ENCODE measurements around the gene DCAF17.

Gene DCAF17, protein sequence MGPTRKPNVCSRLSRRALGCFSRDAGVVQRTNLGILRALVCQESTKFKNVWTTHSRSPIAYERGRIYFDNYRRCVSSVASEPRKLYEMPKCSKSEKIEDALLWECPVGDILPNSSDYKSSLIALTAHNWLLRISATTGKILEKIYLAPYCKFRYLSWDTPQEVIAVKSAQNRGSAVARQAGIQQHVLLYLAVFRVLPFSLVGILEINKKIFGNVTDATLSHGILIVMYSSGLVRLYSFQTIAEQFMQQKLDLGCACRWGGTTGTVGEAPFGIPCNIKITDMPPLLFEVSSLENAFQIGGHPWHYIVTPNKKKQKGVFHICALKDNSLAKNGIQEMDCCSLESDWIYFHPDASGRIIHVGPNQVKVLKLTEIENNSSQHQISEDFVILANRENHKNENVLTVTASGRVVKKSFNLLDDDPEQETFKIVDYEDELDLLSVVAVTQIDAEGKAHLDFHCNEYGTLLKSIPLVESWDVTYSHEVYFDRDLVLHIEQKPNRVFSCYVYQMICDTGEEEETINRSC

DNA sequence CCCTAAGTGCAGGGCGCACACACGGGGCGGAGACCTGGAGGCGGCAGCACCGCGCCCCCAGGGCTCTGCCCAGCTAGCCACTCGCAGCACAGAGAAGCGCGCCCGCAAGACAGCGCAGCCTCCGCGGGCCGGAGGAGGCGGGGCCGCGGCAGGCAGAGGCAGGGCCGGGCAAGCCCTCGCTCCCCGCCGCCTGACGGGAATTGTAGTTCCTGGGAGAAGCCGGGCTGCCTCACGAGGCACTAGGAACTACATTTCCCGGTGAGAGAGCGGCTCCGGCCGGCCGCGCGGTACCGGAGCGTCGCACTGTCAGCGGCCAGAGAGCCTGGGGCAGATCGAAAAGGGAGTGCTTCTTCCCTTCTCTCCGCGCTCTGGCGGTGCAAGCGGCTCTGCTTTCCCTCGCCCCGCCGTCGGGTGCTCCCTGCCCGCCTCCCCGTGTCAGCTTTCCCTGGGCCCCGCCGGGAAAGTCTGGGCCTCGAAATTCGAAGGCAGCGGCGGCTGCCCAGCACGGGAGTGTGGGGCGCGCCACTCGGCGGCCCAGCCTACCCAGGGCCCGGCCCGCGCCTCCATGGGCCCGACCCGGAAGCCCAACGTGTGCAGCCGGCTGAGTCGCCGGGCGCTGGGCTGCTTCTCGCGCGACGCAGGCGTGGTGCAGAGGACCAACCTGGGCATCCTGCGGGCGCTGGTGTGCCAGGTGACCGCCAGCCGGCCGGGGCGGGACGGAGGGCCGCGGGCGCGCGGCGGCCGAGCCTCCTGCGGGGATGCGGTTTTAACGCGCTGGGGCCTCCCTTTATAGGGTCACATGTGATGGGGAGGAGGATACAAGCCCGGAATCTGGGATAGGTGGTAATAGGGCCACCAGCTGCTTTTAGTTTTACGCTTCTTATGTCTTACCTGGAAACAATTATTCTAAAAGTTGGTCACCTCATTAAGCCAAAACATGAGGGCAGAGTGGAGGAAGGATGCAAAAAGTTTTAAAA, at the start of gene DCAF17:
Gene DCAF17 (plus strand): TSS at position 214 of the 977 bp plus-strand sequence. CDS start 352 bp downstream, at position 566.
- peak; percentile 96 for DNase-seq (ENCODE audit: low read depth)
- TF ChIP-seq, protein P1, sequence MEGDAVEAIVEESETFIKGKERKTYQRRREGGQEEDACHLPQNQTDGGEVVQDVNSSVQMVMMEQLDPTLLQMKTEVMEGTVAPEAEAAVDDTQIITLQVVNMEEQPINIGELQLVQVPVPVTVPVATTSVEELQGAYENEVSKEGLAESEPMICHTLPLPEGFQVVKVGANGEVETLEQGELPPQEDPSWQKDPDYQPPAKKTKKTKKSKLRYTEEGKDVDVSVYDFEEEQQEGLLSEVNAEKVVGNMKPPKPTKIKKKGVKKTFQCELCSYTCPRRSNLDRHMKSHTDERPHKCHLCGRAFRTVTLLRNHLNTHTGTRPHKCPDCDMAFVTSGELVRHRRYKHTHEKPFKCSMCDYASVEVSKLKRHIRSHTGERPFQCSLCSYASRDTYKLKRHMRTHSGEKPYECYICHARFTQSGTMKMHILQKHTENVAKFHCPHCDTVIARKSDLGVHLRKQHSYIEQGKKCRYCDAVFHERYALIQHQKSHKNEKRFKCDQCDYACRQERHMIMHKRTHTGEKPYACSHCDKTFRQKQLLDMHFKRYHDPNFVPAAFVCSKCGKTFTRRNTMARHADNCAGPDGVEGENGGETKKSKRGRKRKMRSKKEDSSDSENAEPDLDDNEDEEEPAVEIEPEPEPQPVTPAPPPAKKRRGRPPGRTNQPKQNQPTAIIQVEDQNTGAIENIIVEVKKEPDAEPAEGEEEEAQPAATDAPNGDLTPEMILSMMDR (IDR thresholded peaks at IDR 0.05; ENCODE audit: low read depth, low read length, missing control alignments): no peak
- H3K4me3 ChIP-seq (ENCODE audit: low read depth, low read length): peak within 1 kb of the TSS; percentile 82

DNA sequence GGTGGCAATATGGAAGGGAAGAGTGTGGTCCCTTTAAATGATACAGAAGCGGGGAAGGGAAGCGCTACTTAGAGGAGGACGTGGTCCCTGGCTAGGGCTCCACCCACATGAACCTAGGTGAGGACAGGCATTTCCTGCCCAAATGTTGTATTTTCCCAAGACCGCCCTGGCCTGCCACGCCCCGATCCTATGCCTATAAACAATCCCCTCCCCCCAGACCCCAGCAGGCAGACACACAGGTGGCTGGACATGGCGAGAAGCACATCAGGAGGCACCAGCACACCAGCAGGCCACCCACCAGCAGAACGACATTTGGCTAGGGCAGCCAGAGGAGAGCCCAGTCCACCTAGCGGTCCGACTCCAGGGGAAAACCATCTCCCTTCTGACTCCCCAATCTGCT, 47.4 kb upstream of the DCAF17 start:
- no peak for DNase-seq (ENCODE audit: low read depth)
- TF ChIP-seq, protein P1 (IDR thresholded peaks at IDR 0.05; ENCODE audit: low read depth, low read length, missing control alignments): no peak
- H3K4me3 ChIP-seq (ENCODE audit: low read depth, low read length): no peak overlapping the region

DNA sequence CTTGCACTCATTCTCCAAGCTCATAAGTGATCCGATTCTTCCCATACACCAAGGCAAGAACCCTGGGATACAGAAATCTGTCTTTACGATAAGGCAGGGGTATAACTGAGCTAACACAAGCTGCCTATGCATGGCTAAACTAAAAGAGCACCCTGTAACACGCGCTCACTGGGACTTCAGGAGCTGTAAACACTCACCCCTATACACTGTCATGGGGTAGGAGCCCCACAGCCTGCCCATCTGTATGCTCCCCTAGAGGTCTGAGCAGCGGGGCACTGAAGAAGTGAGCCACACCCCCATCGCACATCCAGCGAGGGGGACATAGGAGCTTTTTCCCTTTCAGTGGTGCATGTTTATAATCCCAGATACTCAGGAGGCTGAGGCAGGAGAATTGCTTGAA, 47.0 kb upstream of the DCAF17 start:
- DNase-seq (ENCODE audit: low read depth): no peak
- TF ChIP-seq, protein P1 (IDR thresholded peaks at IDR 0.05; ENCODE audit: low read depth, low read length, missing control alignments): no peak
- no peak overlapping the region for H3K4me3 ChIP-seq (ENCODE audit: low read depth, low read length)

DNA sequence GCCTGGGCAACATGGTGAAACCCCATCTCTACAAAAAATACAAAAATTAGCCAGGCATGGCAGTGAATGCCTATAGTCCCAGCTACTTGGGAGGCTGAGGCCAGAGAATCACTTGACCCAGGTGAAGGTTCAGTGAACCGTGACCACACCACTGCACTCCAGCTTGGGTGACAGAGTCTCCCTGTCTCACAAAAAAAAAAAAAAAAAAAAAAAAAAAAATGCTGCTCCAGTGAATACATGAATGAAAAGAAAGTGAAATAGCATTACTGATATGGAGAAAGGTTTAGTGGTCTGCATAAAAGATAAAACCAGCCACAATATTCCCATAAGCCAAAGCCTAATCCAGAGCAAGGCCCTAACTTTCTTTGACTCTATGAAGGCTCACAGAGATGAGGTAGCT, 44.7 kb upstream of the DCAF17 start:
- DNase-seq (ENCODE audit: low read depth): peak; percentile 53

DNA sequence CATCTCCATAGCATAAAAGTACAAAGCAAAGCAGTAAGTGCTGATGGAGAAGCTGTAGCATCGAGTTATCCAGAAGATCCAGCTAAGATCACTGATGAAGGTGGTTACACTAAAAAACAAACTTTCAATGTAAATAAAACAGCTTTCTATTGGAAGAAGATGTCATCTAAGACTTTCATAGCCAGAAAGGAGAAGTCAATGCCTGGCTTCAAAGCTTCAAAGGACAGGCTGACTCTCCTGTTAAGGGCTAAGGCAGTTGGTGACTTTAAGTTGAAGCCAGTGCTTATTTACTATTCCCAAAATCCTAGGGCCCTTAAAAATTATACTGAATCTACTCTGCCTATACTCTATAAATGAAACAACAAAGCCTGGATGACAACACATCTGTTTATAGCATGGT, 44.2 kb upstream of the DCAF17 start:
- TF ChIP-seq, protein P1 (IDR thresholded peaks at IDR 0.05; ENCODE audit: low read depth, low read length, missing control alignments): no peak
- no peak overlapping the region for H3K4me3 ChIP-seq (ENCODE audit: low read depth, low read length)
- no peak for DNase-seq (ENCODE audit: low read depth)

More for the DNA sequence above, 44.7 kb upstream of the DCAF17 start:
- TF ChIP-seq, protein P1 (IDR thresholded peaks at IDR 0.05; ENCODE audit: low read depth, low read length, missing control alignments): no peak
- H3K4me3 ChIP-seq (ENCODE audit: low read depth, low read length): no peak overlapping the region

DNA sequence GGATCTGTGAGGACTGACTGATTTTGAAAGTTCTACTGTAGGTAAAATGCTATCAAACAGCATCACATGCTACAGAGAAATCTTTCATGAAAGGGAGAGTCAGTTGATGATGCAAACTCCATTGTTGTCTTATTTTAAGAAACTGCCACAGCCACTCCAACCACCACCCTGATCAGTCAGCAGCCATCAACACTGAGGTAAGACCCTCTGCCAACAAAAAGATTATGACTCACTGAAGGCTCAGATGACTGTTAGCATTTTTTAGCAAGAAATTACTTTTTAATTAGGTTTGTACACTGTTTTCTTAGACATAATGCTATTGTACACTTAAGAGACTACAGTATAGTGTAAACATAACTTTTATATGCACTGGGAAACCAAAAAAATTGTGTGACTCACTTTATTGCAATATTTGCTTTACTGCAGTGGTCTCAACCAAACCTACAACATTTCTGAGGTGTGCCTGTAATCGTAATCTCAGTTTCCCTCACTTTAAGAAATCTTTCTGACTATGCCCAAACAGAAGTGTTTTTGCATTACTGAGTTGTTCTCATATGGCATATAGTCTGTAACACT, 43.0 kb upstream of the DCAF17 start:
- H3K4me3 ChIP-seq (ENCODE audit: low read depth, low read length): no peak overlapping the region
- TF ChIP-seq, protein P1 (IDR thresholded peaks at IDR 0.05; ENCODE audit: low read depth, low read length, missing control alignments): no peak
- DNase-seq (ENCODE audit: low read depth): no peak

Measured in GM12864 (cell line).